Measurements from ENCODE around the gene P2RX1. TPM values are rescaled to one million over a fixed set of nuclear protein-coding genes. Genes with fewer than 3 reads are reported as not detected.

The P2RX1 gene
- total and polyA plus RNA-seq, 2 of the 4 experiments (the other 2 are of a cell fraction) = not detected

DNA sequence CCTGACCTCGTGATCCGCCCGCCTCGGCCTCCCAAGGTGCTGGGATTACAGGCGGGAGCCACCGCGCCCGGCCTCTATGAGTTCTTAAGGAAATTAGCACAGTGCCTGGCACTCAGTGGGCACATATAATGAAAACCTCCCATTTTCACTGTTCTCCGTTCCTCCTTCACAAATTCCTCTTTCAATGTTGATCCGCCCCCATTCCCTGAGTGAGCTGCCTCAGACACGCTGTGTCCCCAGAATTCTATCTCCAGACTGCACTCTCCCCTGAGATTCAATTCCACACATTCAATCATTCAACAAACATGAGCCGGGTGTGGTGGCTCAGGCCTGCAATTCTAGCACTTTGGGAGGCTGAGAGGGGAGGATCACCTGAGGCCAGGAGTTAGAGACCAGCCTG, 7.0 kb downstream of the P2RX1 start:
- H3K18ac ChIP-seq (ENCODE audit: low read depth, low read length) = no peak overlapping the region
- H3K27ac ChIP-seq (ENCODE audit: insufficient read depth, low read length) = no peak overlapping the region
- no peak overlapping the region for H2BK120ac ChIP-seq (ENCODE audit: low read depth, low read length)
- H3K79me1 ChIP-seq (ENCODE audit: low read depth in 1 of 2, low read length in 2 of 2) = no peaks in the 10 kb centered on the region
- H3K4me1 ChIP-seq (ENCODE audit: control insufficient read depth, insufficient read depth, low read length) = no peaks in the 10 kb centered on the region; the same call in 1 of the 2 replicates
- 92% methylated on average over 2 of the region's 12 CpGs; no CpG with 5 or more reads in 1 of the 2 experiments for WGBS, 2 experiments (ENCODE audit: extremely low coverage in 2 of 2, insufficient read length in 1 of 2)
- no peak overlapping the region for H4K5ac ChIP-seq (ENCODE audit: low read depth, low read length)
- DNase-seq (no peak), ATAC-seq (ENCODE audit: low read depth) (no peak)
- H4K20me1 ChIP-seq (ENCODE audit: insufficient read depth, low read length) = 0 out of 2 replicates have a peak, but pooled peaks cover 4% of the 10 kb centered on the region
- H3K36me3 ChIP-seq (ENCODE audit: control insufficient read depth, insufficient read depth, low read length) = no peaks in the 10 kb centered on the region
- no peak overlapping the region for H2AFZ ChIP-seq (replicated peaks; ENCODE audit: low read length, poor library complexity)
- H4K91ac ChIP-seq (ENCODE audit: insufficient read depth, low read depth, low read length) = no peak overlapping the region
- H3K4me2 ChIP-seq (ENCODE audit: low read depth, low read length) = no peak overlapping the region
- H3K23ac ChIP-seq (ENCODE audit: low read depth, low read length) = no peak overlapping the region
- H2AK9ac ChIP-seq (replicated peaks; ENCODE audit: low read depth, low read length, poor library complexity) = no peak overlapping the region
- no peak overlapping the region for H3K4me3 ChIP-seq (ENCODE audit: insufficient read depth, low read depth, low read length)
- H3K4ac ChIP-seq (ENCODE audit: low read depth, low read length) = no peak overlapping the region
- H3K9ac ChIP-seq (ENCODE audit: low read depth, low read length) = no peak overlapping the region
- H2BK5ac ChIP-seq (ENCODE audit: low read depth, low read length, poor library complexity, severe bottlenecking) = no peak overlapping the region
- BruUV-seq (replicated peaks) = no TSS peak
- no peaks in the 10 kb centered on the region for H3K9me1 ChIP-seq (ENCODE audit: insufficient read depth, low read length)
- no peak overlapping the region for H2AK5ac ChIP-seq (ENCODE audit: low read depth, low read length)
- H2BK15ac ChIP-seq (ENCODE audit: low read depth, low read length) = no peak overlapping the region
- intact Hi-C loops (cut with micrococcal nuclease) (no loop called here), dilution Hi-C loops (cut with HindIII; ENCODE audit: low sequenced_read_pairs, unreplicated experiment) (no loop called here), in situ Hi-C loops (cut with MboI; ENCODE audit: low sequenced_read_pairs) (no loop called here)
- H3K9me3 ChIP-seq (ENCODE audit: control insufficient read depth, insufficient read depth, low read length) = no peaks in the 10 kb centered on the region
- H4K8ac ChIP-seq (ENCODE audit: low read depth in 2 of 2, low read length in 2 of 2) = no peak overlapping the region
- no peak overlapping the region for H2BK20ac ChIP-seq (ENCODE audit: low read depth, low read length)
- TF ChIP-seq, protein P1, sequence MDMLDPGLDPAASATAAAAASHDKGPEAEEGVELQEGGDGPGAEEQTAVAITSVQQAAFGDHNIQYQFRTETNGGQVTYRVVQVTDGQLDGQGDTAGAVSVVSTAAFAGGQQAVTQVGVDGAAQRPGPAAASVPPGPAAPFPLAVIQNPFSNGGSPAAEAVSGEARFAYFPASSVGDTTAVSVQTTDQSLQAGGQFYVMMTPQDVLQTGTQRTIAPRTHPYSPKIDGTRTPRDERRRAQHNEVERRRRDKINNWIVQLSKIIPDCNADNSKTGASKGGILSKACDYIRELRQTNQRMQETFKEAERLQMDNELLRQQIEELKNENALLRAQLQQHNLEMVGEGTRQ (IDR thresholded peaks at IDR 0.05; ENCODE audit: low read depth, low read length) = no peak
- TF ChIP-seq CHD1 (IDR thresholded peaks at IDR 0.05; ENCODE audit: low read depth, low read length) (no peak), NFE2L2 (IDR thresholded peaks at IDR 0.05; ENCODE audit: low read depth, low read length) (no peak), MAZ (IDR thresholded peaks at IDR 0.05; ENCODE audit: borderline replicate concordance, low read depth, low read length) (no peak), RFX5 (IDR thresholded peaks at IDR 0.05; ENCODE audit: low read depth, low read length) (no peak), RAD21 (IDR thresholded peaks at IDR 0.05; ENCODE audit: low read length) (no peak), MAFK (IDR thresholded peaks at IDR 0.05; ENCODE audit: low read depth, low read length) (no peak), SMC3 (IDR thresholded peaks at IDR 0.05; ENCODE audit: low read depth, low read length) (no peak), BHLHE40 (IDR thresholded peaks at IDR 0.05; ENCODE audit: low read depth, low read length) (no peak)
- TF ChIP-seq, protein P2, sequence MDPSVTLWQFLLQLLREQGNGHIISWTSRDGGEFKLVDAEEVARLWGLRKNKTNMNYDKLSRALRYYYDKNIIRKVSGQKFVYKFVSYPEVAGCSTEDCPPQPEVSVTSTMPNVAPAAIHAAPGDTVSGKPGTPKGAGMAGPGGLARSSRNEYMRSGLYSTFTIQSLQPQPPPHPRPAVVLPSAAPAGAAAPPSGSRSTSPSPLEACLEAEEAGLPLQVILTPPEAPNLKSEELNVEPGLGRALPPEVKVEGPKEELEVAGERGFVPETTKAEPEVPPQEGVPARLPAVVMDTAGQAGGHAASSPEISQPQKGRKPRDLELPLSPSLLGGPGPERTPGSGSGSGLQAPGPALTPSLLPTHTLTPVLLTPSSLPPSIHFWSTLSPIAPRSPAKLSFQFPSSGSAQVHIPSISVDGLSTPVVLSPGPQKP (IDR thresholded peaks at IDR 0.05; ENCODE audit: borderline replicate concordance, low read depth, low read length) = no peak
- TF ChIP-seq, protein P3, sequence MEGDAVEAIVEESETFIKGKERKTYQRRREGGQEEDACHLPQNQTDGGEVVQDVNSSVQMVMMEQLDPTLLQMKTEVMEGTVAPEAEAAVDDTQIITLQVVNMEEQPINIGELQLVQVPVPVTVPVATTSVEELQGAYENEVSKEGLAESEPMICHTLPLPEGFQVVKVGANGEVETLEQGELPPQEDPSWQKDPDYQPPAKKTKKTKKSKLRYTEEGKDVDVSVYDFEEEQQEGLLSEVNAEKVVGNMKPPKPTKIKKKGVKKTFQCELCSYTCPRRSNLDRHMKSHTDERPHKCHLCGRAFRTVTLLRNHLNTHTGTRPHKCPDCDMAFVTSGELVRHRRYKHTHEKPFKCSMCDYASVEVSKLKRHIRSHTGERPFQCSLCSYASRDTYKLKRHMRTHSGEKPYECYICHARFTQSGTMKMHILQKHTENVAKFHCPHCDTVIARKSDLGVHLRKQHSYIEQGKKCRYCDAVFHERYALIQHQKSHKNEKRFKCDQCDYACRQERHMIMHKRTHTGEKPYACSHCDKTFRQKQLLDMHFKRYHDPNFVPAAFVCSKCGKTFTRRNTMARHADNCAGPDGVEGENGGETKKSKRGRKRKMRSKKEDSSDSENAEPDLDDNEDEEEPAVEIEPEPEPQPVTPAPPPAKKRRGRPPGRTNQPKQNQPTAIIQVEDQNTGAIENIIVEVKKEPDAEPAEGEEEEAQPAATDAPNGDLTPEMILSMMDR (conservative IDR thresholded peaks at IDR 0.05; ENCODE audit: low read depth, low read length) = no peak
- no peak overlapping the region for H3K14ac ChIP-seq (replicated peaks; ENCODE audit: low read depth, low read length)
- H3K27me3 ChIP-seq (ENCODE audit: control insufficient read depth, insufficient read depth, low read length) = no peaks in the 10 kb centered on the region; the same call in 1 of the 2 replicates
- CTCF ChIA-PET = no interaction called here
- no peak overlapping the region for H3K56ac ChIP-seq (ENCODE audit: extremely low read depth, insufficient read depth, low read length)
- POLR2A ChIA-PET (ENCODE audit: unreplicated experiment) = no interaction called here
